GM12874 (cell line): ENCODE data around the gene STK33.

ENCODE experiments used
- TF ChIP-seq, protein P1 (sequence below): IDR thresholded peaks from 2 replicates; pipeline ENCODE4 v1.5.1; 2011; ENCODE audit warnings: low read depth, mild to moderate bottlenecking, control low read depth, low read length, moderate library complexity; ENCODE audit not compliant: insufficient read depth

The STK33 gene

GRCh38 chr11:8512547-8512946 is 81.5 kb downstream of the STK33 start:
- TF ChIP-seq, protein P1, sequence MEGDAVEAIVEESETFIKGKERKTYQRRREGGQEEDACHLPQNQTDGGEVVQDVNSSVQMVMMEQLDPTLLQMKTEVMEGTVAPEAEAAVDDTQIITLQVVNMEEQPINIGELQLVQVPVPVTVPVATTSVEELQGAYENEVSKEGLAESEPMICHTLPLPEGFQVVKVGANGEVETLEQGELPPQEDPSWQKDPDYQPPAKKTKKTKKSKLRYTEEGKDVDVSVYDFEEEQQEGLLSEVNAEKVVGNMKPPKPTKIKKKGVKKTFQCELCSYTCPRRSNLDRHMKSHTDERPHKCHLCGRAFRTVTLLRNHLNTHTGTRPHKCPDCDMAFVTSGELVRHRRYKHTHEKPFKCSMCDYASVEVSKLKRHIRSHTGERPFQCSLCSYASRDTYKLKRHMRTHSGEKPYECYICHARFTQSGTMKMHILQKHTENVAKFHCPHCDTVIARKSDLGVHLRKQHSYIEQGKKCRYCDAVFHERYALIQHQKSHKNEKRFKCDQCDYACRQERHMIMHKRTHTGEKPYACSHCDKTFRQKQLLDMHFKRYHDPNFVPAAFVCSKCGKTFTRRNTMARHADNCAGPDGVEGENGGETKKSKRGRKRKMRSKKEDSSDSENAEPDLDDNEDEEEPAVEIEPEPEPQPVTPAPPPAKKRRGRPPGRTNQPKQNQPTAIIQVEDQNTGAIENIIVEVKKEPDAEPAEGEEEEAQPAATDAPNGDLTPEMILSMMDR, result no peak

GRCh38 chr11:8503910-8504364 is 90.1 kb downstream of the STK33 start:
- TF ChIP-seq, protein P1, result no peak

DNA sequence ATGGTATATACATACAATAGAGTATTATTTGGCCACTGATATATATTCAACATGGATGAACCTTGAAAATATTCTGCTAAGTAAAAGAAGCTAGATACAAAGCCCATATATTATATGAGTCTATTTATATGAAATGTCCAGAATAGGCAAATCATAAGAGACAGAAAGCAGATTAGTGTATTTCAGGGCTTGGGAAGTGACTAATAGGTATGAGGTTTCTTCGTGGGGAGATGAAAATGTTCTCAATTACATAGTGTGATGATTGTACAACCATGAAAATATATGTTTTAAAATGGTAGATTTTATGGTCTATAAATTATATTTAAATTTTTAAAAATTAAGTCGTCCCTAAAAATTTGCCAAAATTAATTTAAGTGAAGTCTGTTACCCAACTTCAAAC is 92.2 kb downstream of the STK33 start:
- TF ChIP-seq, protein P1, result no peak

DNA sequence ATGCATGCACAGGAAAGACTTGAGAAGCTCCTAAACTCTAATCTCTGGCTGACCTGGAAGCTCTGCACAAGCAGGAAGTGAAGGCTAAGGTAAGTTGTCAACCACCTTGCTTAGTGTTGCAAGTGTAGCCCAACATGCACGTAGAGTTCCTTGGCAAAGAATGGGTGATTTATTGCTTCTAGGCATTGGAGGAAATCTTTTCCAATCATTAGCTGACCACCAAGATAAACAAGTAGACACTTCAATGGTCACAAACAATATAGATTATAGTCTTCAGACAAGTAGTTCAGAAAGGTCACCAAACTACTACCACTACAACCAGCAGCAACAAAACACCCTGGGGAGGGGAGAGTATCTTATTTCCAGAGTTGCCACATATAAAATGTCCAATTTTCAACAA is 105.6 kb downstream of the STK33 start:
- TF ChIP-seq, protein P1, result no peak

DNA sequence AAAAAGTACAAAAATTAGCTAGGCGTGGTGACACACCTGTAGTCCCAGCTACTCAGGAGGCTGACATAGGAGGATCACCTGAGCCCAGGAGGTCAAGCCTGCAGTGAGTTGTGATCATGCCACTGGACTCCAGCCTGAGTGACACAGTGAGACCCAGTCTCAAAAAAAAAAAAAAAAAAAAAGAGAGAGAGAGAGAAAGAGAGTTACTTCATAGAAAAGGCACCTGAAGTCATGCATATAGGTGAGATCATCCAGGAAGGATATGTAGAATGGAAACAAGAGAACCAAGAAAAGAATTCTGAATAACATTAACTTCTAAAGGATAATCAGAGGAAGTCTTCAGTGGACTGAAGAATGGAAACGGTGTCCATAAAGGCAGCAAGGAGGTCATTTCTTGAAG is 106.8 kb downstream of the STK33 start:
- TF ChIP-seq, protein P1, result no peak

- TF ChIP-seq, protein P1, result no peak
These were observed 109.8 kb downstream of the STK33 start for GRCh38 chr11:8484251-8484650.

DNA sequence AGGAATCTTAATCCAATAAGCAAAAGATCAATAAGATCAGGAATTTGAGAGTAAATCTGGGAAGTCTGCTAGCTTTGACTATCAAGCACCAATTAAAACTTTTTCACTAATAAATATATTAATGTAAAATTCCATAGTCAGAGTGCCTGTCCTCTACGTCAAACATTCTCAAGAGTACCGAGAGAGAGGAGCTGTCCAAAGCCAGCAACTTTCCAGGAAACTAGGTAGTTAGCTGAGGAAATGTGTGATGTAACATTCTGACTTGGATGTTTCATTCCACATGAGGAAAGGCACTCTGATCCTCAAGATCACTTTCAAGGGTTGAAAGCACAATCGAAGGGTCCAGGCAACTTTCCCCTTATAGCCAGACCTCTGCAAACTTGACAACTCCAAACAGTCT is 113.2 kb downstream of the STK33 start:
- TF ChIP-seq, protein P1, result no peak

DNA sequence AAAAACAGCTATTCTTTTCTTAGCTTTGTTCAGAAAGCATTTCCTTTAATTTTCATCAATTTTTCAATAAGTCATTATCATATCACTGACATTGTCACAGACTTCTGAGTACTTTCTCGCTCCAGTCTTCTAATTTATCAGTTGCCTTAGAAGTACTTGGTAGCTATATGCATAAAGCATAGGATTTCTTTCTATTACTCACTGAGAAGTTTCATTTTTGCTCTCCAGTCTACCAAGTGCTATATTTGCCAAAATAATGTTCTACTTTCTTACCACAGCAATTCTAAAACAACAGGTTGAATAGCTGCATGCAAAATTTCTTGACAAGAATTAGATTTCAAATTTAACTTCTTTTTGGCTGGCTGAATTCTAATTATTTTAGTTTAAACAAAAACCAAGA is 116.3 kb downstream of the STK33 start:
- TF ChIP-seq, protein P1, result no peak
